ENCODE measurements around the gene CKS1B. TPM values are rescaled to one million over a fixed set of nuclear protein-coding genes. Genes with fewer than 3 reads are reported as not detected.
A peak's percentile ranks its signal among the peaks of the same experiment; 100 is the strongest.

Gene CKS1B
- total and polyA plus RNA-seq, 9 of the 15 experiments (the other 6 are each of a cell fraction or from before 2014, with no cell fraction given) = 215 to 1,103 (median 460) TPM

GRCh38 chr1:154954541-154954940, 19.9 kb upstream of the CKS1B start (continued):
- TF ChIP-seq ZC3H4 (CRISPR knock-in tag; IDR thresholded peaks at IDR 0.05; ENCODE audit: borderline replicate concordance) (no peak), PHB (CRISPR knock-in tag; IDR thresholded peaks at IDR 0.05) (no peak)

GRCh38 chr1:154955039-154955717, 19.3 kb upstream of the CKS1B start:
- Histone ChIP-seq H3K9me3 (replicated peaks; ENCODE audit: control insufficient read depth, insufficient read depth, low read depth, low read length) (no peaks in the 10 kb centered on the region), H2AFZ (ENCODE audit: low read depth, low read length) (peak overlapping the region; percentile 91), H3K9ac (ENCODE audit: insufficient read depth in 1 of 2, low read depth in 2 of 2, low read length in 2 of 2) (peak overlapping the region; percentile 62 to 85; a peak in 3 of 4 replicates), H3K27ac (ENCODE audit: extremely low read depth, low read depth, low read length) (peak overlapping the region; percentile 63; the same call in 1 of the 3 replicates), H3K79me2 (ENCODE audit: control insufficient read depth, insufficient read depth, low read length) (peaks cover 12% of the 10 kb centered on the region), H3K4me2 (ENCODE audit: insufficient read depth, low read length) (peak overlapping the region; percentile 90), H3K36me3 (ENCODE audit: control insufficient read depth, insufficient read depth, low read length) (peaks cover 22% of the 10 kb centered on the region; the same call in 2 of the 3 replicates), H3K9me1 (ENCODE audit: control insufficient read depth, insufficient read depth, low read length) (no peaks in the 10 kb centered on the region), H4K20me1 (replicated peaks; ENCODE audit: control insufficient read depth, insufficient read depth, low read length) (no peaks in the 10 kb centered on the region), H3K4me1 (replicated peaks in 1 of 2; ENCODE audit: control insufficient read depth in 2 of 2, insufficient read depth in 2 of 2, low read length in 2 of 2) (peaks cover 31 to 48% of the 10 kb centered on the region in 2 experiments), H3K4me3 (peak overlapping the region; percentile 50), H3K27me3 (ENCODE audit: control insufficient read depth in 2 of 2, insufficient read depth in 2 of 2, low read length in 2 of 2) (no peaks in the 10 kb centered on the region)
- intact Hi-C loops (cut with micrococcal nuclease) (loop anchor here (2.0 kb wide), 1 partner anchor 40 kb away; no protein-coding TSS in a partner anchor), in situ Hi-C loops (cut with MboI) (loop anchor here (5.0 kb wide), 1 partner anchor 107 kb away; the partner anchor contains the start of gene EFNA4)
- CTCF ChIA-PET (ENCODE audit: low intra/inter-chr PET ratio) = interaction anchor here (1.0 to 2.4 kb wide), 3 partner anchors 40 to 62 kb away, joined by 3 to 11 read pairs (median 4); no protein-coding TSS in a partner anchor
- FAIRE-seq (peak; percentile 74), DNase-seq (ENCODE audit: extremely low read depth in 1 of 4, low spot score in 3 of 4) (peak; percentile 67 to 75 (median 71)), ATAC-seq (peak; percentile 65)
- WGBS (ENCODE audit: insufficient coverage, low coverage, missing lambda C conversion rate) = 1% methylated on average over 4 of the region's 4 CpGs
- POLR2A ChIA-PET = interaction anchor here (0.5 to 4.8 kb wide), 19 partner anchors 9 to 445 kb away, joined by 3 to 20 read pairs (median 4); partner anchors contain the start of genes CKS1B, FLAD1, LENEP and PMVK
- BruUV-seq (replicated peaks) = no TSS peak
- TF ChIP-seq XRCC5 (IDR thresholded peaks at IDR 0.05; ENCODE audit: low read depth, low read length) = no peak
- TF ChIP-seq U2AF1 (optimal IDR thresholded peaks at IDR 0.05; ENCODE audit: low read depth, low read length) = no peak
- TF ChIP-seq ZZZ3 (IDR thresholded peaks at IDR 0.05) = no peak
- TF ChIP-seq ZMIZ1 (IDR thresholded peaks at IDR 0.05; ENCODE audit: low read depth in 2 of 2, low read length in 2 of 2) = no peak
- no peak for TF ChIP-seq ZNF561 (CRISPR knock-in tag; conservative IDR thresholded peaks at IDR 0.05)
- peak; percentile 95 for TF ChIP-seq RFX1 (IDR thresholded peaks at IDR 0.05)
- peak; percentile 34; the same call in 1 of the 2 replicates for TF ChIP-seq TCF3 (CRISPR knock-in tag; IDR thresholded peaks at IDR 0.05)
- TF ChIP-seq ZNF699 (CRISPR knock-in tag; IDR thresholded peaks at IDR 0.05; ENCODE audit: insufficient replicate concordance) = no peak
- no peak for TF ChIP-seq ZNF79 (CRISPR knock-in tag; IDR thresholded peaks at IDR 0.05; ENCODE audit: low read depth)
- no peak for TF ChIP-seq ZBTB1 (CRISPR knock-in tag; IDR thresholded peaks at IDR 0.05; ENCODE audit: borderline replicate concordance, low read depth)
- TF ChIP-seq GABPA (tag; conservative IDR thresholded peaks at IDR 0.05; ENCODE audit: low read depth) = peak; percentile 63
- no peak for TF ChIP-seq IFI16 (CRISPR knock-in tag; IDR thresholded peaks at IDR 0.05)
